HG03520 (cell line): ENCODE results near the gene PPP1R37.

Experiments
- ATAC-seq: cut with Tn5 transposase; IDR thresholded peaks from one replicate; pipeline ENCODE4 v1.9.1; 2021; ENCODE audit warnings: mild to moderate bottlenecking, moderate library complexity; ENCODE audit not compliant: unreplicated experiment

Gene PPP1R37

DNA sequence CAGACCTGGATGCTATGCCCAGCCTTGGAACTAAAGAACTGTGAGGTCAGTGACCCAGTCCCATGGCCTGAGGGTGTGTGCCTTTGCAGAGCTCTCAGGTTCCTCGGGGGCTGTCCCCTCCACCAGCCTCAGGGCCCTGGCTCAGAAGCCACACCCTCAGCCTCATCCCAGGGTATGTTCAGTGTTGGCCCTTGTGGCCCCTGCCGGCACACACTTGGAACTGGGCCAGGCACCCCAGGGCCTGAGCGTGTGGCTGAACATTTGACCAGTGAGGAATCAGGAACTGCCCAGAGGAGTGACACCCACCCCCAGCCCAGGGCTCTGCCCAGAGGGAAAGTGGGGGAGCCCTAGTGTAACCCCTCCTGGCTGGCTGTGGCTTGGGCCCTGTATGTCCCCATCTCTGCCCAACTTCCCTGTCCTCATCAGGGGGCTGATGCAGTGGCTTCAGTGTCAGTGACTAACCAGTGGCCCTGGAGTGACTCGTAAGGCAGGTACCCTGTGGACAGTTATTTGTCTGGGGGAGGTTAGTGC lies 57.8 kb downstream of the PPP1R37 start:
- no peak for ATAC-seq

DNA sequence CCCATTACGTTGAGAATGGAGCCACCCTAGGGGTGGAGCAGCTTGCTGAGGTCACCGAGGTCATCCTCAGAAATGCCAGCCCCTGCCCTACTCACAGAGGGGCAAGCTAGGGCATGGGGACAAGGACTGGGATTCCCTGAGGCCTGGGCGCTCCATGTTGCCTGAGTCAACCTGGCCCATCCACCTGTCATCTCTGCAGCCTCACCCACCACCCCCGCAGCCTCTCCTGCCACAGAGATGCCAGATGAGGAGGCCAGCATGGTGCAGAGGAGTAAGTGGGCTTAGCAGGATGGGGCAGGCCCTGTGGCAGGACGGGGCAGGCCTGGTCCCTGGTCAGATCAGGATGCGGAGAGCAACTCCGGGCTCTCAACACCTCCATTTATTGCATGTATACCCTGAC lies 58.3 kb downstream of the PPP1R37 start:
- no peak for ATAC-seq

DNA sequence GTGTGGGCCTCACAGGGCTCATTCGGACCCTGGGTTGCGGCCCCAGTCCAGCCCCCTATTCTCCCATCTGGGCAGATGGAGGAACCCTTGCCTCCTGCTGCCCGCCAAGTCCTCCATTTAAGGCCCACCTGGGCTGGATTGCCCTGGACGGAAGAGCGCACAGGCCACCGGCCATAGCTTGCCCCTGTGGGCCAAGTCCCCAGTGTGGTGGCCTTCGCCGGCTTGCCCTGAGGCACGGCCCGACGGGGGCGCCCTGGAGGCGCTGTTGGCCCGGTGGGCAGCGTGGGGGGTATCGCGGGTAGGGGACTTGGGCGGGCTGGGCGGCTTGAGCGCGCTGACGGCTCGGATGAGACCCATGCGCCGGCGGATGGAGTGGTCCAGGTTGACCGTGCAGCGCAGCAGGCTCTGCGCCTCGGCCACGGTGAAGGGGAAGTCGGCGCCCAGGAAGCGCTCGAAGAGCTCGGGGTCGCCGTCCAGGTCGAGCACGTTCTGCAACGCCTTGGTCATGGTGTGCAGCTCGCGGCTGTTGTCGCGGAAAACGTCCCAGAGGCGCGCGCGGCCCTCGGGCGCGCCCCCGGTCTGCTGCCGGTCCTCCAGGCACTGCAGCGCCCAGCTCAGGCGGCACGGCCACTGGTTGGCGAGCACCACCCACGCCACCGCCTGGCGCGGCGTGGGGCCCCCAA lies 59.0 kb downstream of the PPP1R37 start:
- ATAC-seq: no peak

DNA sequence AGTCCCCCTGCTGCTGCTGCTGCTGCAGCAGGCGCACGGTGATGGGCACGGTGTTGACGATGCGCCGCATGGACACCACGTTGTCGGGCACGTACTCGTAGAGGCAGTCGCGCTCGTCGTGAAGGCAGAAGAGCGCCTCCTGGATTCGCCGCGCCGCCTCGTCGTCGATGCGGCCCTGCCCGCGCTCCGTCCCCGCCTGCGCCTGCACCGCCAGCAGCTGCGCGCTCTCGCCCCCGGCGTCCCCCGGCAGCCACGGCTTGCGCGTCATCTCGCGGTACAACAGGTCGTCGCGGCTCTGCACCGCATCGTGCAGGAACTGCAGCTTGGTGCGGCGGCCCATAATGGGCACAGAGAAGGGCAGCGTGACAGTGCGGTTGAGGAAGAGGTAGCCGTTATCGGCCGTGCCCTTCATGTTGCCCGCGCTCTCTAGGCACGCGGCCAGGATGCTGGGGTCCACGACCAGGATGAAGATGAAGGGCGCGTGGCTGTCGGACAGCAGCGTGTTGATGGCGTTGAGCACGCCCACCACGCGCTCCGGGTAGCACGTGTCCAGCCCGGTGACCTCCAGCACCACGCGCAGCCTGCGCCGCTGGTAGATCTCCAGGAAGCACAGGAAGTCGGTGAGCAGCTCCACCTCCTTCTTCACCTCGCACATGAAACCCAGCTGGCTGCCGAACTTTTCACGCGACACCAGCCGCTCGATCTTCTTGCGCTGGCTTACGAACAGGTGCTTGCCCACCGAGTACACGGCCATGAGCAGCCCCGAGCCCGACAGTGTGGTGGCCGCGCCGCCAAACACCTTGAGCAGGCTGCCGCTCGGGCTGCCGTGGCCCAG lies 59.7 kb downstream of the PPP1R37 start:
- ATAC-seq: no peak

DNA sequence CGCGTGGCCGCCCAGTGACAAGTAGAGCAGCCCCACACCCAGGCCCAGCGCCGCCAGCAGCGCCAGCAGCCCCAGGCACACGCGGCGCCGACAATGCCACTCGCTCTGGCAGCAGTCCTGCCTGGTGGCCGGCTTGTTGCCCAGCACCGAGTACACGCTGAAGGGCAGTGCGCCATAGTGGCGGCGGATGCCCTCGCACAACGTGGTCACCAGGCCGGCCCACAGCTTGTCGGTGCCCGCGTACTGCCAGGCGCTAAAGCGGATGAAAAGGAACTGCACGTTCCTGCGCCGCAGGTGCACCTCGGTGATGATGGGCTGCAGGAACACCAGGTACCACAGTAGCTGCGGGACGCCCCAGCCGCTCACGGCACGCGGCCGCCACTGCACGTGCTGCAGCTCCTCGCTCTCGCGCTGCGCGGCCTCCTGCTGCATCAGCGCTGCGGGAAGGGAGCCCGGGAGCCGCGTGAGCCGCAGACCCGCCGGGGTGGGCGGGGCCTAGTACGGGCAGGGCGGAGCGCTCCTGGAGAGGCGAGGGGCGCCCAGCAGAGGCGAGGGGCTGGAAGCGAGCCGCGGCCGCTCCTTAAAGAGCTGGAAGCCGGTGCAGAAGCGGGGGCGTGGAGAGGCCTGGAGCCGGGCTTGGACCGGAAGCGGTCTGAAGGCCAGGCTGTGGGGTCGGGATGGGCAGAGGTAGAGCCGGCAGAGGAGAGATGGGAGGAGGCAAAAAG lies 60.5 kb downstream of the PPP1R37 start:
- no peak for ATAC-seq

DNA sequence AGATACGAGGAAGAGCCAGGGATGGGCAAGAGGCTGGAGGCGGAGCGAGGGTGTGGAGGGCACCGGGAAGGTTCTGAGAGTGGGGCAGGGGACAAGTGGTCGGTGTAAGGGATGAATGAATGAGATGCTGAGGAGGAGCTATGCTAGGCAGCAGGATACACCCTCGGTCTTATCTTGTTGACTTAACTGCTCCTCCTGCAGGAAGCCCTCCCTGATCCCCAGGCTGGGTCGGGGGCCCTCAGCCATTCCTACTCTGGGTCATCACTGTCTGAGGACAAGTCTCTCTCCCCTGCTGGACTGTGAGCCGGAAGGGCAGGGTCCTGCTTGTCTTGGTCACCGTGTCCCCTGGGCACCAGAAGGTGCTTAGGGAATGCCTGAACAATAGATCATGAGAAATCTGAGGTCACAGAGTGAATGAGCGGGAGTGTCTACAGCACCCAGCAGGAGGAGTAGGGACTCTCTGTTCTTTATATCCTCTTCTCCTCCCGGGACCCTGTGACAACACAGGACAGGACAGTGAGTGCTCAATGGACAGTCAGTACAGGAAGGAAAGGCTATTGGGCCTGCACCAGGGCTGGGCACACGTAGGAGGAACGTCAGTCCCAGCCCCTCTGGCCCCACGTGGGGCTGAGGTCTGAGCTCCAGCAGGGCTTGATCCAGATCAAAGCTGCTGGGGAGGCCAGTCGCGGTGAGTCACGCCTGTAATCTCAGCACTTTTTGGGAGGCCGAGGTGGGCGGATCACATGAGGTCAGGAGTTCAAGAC lies 61.3 kb downstream of the PPP1R37 start:
- ATAC-seq: no peak

DNA sequence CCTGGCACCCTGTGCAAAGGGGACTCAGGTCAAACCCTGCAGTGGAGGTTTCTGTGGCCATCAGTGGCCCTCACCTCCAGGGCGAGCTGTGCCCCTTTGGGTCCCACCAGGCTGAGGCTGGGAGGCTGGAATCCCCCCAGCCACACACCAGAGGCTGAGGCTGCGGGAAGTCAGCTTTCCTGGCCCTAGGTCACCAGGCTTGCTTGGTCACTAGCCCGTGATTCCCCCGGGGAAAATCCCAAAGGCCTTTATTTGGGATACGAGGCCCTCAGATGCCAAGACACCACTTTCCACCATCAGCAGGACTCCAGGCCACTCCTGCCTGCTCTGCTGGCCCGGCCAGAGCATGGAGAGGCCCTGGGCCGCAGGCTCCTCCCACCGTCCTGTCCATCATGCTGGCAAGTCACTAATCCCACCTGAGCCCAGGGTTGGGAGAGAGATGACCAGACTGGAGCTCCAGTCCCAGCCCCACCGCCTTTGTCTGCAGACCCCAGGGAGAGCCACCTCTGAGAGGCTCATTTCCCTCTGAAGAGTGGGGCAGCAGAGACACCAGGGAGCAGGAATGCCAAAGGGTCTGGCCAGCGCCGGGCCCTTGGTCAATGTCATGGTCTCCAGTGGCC lies 63.1 kb downstream of the PPP1R37 start:
- ATAC-seq: no peak

DNA sequence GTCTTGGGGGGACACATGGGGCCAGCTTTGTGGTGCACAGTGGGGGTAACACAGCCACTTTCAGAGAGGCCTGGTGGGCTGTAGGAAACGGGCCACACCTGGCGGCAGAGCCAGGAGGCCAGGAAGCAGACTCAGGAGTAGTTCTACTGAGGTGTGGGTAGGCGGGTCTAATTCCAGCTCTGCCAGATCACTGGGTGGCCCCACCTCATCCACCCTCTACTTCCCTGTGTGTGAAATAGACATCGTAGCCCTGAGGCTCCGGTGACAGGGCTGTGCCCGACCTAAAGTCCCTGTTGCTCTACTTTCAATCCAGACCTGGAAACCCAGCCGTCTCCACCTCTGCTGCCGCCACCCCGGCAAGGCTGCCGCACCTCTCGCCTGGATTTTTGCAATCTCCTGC lies 63.8 kb downstream of the PPP1R37 start:
- no peak for ATAC-seq

DNA sequence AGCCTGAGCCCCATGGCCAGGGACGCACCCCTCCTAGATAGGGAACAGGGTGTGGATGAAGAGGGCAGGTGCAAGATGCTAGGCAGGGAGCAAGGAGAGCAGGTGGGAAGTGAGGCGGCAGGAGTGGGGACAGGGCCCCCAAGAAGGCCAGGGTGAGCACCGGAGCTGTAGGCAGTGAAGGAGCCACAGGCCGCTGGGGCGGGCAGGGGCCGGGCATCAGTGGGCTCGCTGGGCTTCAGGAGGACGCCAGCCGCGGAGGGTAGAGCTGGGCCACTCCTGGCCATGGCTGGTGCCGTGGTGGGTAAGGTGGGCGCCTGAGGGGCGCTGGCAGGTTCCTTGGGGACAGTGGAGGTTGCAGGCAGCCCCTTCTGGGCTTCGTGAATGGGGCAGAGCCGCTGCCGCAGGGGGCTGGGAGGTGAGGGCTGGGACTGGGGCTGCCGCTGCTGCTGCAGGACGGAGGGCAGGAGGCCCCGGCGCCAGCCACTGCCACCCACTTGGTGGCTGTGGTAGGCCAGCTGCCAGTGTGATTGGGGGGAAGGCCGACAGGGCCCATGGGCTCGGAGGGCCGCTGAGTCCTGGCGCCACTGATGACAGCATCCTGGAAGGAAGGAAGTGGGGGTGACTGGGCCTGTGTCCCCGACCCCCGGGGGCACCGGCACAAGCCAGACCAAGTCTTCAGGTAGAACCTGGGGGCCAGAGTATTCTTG lies 65.7 kb downstream of the PPP1R37 start:
- no peak for ATAC-seq

DNA sequence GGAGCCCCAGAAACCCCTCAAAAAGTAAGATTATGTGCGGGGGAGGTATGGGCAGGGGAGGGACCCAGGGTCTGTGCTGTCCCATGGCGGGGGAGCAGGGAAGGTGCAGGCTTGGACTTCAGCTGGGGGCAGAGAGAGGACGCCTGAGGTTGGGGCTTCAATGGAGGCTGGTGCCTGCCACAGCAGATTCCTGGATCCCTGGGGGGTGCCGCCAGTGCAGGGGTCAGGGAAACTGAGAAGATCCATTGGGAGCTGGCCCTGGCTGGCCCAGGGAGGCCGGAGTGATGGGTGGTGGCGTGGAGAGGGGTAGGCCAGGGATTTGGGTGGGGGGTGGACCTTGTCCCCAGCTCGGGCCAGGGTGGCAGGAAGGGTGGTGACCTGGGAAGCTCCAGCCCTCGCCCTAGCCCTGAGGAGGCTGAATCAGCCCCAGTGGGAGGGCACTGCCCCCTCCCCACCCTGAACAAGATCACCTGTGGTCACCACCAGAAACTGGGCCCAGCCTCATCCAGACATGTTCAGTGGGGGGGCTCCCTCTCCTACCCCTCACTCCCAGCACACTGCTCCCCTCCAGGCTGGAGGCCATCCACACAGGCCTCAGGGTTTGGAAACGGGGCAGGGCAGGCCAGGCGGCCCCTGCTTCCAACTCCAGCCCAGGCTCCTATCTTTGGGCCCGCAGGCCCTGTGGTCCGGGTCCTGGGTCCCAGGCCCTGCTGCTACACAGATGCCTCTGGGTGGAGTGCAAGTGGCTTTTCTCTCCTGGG lies 66.4 kb downstream of the PPP1R37 start:
- ATAC-seq: no peak

DNA sequence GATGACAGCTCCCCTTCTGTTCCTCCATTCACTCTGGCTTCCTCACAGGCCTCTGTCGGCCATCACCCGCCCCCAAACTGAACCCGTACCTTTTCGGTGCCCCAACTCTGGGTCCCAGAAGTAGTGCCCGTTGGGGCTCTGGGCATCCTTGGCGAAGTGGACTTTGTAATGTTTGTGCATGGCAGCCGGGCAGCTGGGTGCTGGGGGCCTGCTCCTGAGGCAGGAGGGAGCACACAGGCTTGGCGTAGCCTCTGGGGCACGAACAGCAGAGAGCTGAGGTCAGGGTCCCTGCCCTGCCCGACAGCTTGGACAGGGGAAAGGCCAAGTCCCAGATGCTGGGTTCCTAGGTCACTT lies 67.0 kb downstream of the PPP1R37 start:
- ATAC-seq: no peak

DNA sequence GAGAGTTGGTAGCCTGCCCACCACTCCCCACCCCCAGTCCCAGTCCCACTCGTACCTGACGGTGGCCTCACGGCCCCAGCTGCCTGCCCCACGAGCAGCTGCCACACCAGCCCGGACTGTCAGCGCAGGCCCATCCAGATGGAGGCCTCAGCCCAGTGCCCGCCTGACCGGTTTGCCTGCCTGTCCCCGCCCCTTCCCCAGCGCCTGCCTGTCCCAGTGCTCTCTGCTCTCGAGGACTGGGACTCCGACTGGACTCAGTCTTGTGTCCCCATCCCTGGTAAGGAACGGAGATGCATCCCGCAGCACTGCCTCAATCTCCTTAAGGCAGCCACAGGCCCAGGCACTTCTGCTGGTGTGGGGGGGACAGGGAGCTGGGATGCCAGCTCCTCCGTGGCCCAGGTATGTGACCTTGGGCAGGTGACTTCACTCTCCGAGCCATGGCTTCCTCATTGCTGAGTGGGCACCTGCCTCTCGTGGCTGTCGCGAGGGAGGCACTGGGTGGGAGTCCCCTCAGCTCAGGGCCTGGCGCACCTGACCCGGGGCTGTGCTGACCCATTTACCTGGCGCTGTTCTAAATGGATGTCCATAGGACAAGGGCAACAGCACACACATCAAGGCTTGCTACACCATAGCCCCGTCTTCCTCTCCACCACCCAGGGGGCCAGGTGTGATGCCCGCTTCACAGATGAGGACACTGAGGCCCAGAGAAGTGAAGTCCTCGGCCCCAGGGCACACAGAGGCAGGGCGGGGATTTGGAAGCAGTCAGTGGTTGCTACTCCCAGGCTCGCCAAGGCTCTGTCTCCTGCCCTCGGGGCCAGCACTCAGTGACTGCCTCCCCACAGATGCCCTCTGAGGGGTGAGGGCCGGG lies 68.1 kb downstream of the PPP1R37 start, which contains the start of gene NKPD1:
NKPD1 (minus strand) TSS at position 113 of the 868 bp plus-strand sequence. CDS start 832 bp downstream, outside the sequence.
- no peak for ATAC-seq

DNA sequence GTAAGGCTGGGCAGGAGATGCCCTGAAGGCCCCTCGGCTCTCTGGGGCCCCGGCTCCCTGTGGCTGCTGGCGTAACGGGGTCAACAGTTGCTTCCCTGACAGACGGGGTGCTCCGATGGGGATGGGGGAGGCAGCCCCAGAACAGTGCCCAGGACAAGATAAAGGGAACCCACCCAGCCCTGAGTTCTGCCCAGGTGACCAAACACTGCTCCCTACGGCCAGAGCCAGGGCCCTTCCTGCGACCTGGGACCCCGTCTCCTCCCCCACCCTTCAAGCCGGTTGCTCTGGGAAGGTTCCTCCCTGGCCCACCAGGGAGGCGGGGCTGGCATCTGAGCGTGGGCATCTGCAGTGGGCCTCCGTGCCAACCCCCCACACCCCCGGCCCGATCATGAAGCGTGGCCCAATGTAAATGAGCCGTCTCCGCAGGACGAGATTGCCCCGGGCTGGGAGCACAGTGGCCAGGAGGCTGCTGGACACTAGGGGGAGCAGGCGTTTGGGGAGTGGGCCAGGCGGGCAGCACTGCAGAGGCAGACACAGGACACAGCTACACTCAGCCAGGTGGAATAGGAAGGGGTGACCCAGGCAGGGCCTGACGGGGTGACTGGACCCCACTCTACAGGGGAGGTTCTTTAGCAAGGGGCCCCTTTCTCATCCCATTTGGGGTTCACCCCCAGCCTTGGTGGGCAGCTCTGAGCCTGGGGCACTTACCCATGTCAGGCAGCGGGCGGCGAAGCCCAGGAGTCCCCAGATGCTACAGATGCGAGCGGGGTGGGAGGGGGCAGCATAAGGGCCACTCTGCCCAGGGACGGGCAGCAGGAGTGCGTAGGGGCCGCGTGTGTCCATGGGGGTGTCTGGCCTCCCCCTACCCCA lies 69.0 kb downstream of the PPP1R37 start:
- ATAC-seq: no peak

DNA sequence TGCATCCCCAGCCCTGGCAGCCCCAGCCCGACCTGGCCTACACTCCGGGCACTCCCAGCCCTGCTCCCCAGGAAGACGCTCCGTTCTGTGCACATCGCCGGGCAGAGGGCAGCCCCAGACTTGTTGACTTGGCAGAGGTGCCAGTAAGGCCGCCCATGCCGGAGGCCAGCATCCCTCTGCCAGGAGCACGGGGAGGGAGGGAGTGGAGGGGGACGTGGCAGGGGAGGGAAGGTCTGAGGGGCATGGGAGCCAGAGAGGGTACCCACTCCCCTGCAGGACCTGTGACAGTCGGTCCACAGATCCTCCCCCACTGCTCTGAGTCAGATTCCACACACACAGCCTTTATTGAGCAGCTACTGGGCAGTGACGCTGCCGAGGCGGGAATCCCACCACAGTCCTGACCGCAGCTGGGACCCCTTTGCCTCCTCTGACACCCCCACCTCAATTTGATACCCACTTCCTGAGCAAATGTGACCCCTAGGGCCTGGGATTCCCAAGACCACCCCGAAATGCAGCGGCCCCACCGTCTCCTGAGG lies 69.7 kb downstream of the PPP1R37 start:
- no peak for ATAC-seq

DNA sequence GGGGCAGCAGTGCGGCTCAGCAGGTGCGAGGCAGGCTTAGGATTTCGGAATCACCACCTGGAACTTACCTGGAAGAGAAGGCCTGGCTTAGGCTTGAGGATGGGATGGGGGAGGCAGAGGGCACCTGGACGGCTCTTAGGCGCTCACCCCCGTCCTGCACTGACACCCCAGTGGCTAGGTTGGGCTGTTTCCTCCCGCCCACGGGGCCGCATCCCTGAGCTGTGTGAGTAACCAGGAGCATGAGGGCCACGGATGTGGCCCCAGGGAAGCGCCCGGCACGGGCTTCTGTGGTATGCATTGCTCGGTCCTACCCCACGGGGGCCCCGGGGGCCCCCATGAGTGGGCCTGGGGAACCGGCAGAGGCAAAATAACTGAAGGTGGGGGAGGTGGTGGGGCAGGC lies 70.2 kb downstream of the PPP1R37 start:
- ATAC-seq: no peak

DNA sequence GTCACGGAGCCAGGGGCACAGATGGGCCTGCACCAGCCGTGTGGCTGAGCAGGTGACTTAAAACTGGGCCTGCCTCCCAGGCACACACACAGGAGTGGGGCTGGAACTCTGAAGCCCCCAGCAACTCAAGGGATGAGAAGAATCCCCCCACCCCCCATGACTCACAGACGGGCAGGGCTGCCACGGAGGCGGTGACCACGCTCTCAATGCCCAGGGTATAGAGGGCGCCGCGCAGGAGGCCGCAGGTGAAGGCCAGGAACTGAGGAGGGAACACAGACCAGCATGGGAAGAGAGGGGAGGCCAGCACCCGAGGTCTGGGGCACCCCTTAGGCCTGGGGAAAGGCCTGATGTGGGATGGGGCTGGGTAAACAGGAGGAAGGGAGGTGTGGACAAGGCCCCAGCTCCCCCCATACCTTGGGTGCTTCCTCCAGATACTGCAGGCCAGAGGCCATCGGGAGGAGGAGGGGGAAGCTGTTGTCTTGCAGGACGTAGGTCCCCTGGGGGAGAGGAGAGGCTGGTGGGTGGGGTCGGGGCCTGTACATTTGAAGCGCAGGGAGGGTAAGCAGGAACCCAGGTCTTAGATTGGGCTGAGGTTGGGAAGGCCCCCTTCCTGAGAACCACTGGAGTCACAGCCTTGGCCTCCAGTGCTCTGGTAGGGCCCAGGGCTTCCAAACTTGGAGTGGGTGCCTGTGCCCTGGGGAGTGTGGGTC lies 70.9 kb downstream of the PPP1R37 start:
- no peak for ATAC-seq
